Raji (cell line): ENCODE data around the gene MIDN.

Source experiments
- POLR2A ChIP-seq: IDR thresholded peaks from 2 replicates; pipeline ENCODE4 v1.6.1; 2011; ENCODE audit warnings: low read depth, low read length, control low read depth; ENCODE audit not compliant: insufficient read depth

Gene MIDN

DNA sequence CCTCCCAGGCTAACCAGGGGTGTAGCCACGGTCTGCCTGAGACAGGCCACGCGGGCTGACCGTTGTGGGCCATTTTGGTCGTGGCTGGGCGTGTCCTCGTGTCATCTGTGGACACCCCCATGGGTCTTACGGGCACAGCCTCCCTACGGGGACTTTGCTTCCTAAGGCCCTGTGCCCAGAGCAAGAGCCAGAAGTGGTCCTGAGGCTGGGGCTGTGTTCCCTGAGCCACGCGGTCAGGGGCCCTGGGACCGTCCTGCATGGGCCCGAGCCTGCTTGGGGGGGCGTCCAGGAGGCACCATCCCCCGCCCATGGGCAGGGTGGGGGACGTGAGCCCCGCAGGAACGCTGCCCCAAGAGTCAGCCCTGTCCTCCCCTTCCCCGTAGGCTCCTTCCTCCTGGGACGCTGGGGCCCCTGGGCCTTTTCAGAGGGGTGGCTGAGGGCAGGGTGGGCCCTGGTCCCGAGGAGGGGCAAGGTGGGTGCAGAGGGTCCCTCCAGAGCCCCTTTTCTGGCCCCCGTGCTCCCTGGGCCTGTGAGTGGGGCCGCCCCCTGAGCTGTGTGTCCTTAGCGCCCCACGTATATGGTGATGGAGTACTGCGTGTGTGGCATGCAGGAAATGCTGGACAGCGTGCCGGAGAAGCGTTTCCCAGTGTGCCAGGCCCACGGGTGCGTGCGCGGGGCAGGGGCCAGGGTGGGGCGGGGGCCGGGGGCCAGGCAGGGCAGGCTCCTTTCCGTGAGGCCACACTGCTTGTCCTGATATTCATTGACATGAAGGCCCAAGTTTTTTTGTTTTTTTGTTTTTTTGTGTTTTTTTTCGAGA is 29.4 kb upstream of the MIDN start:
- no peak for TF ChIP-seq POLR2A

- no peak for TF ChIP-seq POLR2A
Observed at GRCh38 chr19:1219786-1220476, 28.5 kb upstream of the MIDN start.

DNA sequence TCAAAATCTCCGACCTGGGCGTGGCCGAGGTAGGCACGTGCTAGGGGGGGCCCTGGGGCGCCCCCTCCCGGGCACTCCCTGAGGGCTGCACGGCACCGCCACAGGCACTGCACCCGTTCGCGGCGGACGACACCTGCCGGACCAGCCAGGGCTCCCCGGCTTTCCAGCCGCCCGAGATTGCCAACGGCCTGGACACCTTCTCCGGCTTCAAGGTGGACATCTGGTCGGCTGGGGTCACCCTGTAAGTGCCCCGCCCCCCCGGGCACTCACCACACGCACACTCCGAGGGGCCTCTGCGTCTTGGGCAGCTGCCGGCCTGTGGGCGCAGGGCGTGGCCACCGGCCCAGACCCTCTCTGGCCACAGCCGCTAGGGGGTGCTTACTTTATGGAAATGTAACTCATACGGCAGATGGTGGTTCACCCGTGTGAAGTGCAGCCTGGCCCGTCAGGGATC is 27.9 kb upstream of the MIDN start:
- TF ChIP-seq POLR2A: no peak

DNA sequence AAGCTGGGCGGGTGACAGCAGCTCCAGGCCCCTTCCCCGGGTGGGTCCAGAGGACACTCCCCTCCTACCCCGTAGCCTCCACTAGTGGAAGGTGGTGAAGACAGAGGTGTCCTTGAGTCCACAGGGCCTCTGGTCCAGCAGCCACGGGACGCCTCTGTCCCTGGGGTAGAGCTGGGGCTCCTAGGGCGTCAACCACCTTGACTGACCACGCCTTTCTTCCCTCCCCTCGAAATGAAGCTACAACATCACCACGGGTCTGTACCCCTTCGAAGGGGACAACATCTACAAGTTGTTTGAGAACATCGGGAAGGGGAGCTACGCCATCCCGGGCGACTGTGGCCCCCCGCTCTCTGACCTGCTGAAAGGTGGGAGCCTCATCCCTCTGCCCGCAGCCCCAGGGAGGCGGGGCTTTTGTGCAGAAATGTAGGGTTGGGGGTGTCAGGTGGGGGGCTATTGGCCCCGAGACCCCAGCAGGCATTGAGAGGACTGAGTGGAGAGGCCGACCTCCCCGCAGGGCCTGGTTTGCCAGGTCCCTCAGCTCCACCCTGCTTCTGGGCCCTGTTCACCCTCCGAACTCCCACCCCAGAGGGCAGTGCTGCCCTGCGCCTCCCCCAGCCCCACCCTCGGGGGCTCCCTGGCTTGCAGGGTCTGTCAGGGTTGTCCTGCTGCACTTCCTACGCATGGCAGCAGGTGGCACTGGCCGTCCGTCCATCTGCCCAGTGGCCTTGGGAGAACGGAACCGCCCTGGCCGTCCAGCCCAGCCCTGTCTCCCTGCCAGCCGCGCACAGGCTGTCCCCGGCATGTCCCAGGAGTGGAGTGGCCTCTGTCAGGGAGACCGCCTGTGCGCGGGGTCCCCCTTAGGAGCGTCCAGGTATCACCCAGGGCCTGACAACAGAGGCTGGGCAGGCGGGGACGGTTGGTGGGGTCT is 27.1 kb upstream of the MIDN start:
- TF ChIP-seq POLR2A: no peak

DNA sequence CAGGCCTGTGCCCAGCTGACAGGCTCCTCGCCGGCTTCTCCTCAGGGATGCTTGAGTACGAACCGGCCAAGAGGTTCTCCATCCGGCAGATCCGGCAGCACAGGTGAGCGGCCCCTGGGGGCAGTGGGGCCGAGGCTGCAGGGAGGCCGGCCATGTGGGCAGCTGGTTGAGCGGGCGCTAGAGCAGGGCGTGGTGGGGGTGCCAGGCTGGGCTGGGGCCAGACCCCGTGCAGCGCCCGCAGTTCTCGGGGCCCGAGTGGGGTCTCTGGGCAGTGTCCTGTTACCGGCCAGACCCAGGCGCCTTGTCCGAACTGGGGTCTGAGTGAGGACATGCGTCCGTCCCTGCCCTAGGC is 26.5 kb upstream of the MIDN start:
- no peak for TF ChIP-seq POLR2A

- TF ChIP-seq POLR2A: no peak
Observed at GRCh38 chr19:1222394-1222793, 26.0 kb upstream of the MIDN start.

GRCh38 chr19:1223018-1223855 is 25.1 kb upstream of the MIDN start:
- no peak for TF ChIP-seq POLR2A

DNA sequence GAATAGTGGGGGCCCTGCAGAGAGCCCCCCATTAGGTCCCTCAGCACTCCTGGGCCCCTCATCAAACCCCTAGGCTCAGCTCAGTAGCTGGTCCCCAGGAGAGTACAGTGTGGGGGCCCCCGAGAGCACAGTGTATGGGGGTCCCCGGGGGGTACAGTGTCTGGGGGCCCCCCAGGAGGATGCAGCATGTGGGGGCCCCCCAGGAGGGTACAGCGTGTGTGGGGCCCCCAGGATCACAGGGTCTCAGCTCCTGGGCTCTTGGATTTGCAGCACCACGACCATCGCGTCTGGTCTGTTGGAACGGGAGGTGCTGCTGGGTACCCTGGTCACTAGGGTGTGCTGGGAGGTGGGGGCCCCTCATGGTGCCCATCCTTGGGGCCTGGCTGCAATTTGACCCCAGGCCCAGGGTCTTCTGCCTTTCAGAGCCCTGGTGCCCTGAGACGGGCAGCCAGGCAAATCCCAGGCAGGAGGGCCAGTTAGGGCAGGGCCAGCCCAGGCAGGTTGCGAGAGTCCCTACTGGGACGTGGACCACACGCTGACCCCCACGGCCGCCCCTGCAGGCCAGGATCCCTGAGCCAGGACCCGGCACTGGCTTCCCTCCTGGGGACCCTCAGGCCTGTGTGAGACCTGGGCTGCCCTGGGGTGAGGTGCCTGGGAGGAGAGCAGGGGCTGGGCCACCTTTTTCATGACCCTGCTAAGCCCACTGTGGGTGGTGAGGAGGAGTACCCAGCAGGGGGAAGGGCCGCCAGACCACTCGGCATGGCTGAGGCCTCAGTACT is 24.1 kb upstream of the MIDN start:
- no peak for TF ChIP-seq POLR2A

GRCh38 chr19:1224847-1225246 is 23.5 kb upstream of the MIDN start:
- TF ChIP-seq POLR2A: no peak

GRCh38 chr19:1225440-1226226 is 22.8 kb upstream of the MIDN start:
- no peak for TF ChIP-seq POLR2A

DNA sequence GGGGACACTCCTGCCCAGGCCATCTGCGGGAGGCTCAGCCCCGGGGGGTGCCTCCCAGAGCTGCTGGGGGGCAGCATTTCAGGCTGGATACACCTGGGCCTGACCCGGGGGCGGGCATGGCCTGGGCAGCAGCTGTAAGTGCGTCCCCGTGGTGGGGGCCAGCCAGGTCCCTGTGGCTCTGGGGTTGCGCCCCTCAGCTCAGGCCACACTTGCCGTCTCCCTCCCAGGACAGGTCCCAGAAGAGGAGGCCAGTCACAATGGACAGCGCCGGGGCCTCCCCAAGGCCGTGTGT is 22.2 kb upstream of the MIDN start:
- TF ChIP-seq POLR2A: no peak

GRCh38 chr19:1226522-1227303 is 21.7 kb upstream of the MIDN start:
- TF ChIP-seq POLR2A: no peak

GRCh38 chr19:1227304-1228054 is 20.9 kb upstream of the MIDN start:
- no peak for TF ChIP-seq POLR2A
